SK-N-SH treated with all-trans-retinoic acid at 6 μM for 48 hours (cell line): Measurements from ENCODE around the gene LINGO1.

ENCODE experiments used
- ARNTL ChIP-seq: fragments of 450-650 bp; formaldehyde crosslinking; IDR thresholded peaks from 2 replicates; pipeline ENCODE4 v1.5.0; 2020; ENCODE audit warnings: low read depth, mild to moderate bottlenecking, moderate library complexity, borderline replicate concordance
- BACH2 ChIP-seq: fragments of 250-450 bp; sonication (Bioruptor Pico); IDR thresholded peaks from 2 replicates; pipeline ENCODE4 v1.9.0; 2021; ENCODE audit warnings: mild to moderate bottlenecking, borderline replicate concordance
- GLIS3 ChIP-seq: fragments of 250-450 bp; sonication (Bioruptor Pico); IDR thresholded peaks from 2 replicates; pipeline ENCODE4 v1.5.0; 2020; ENCODE audit warnings: mild to moderate bottlenecking, moderate library complexity
- PATZ1 ChIP-seq: fragments of 250-450 bp; sonication (Bioruptor Pico); IDR thresholded peaks from 2 replicates; pipeline ENCODE4 v1.8.0; 2020; ENCODE audit warnings: mild to moderate bottlenecking, moderate library complexity, borderline replicate concordance
- PPARA ChIP-seq: fragments of 250-450 bp; sonication (Bioruptor Pico); IDR thresholded peaks from 2 replicates; pipeline ENCODE4 v1.5.0; 2020; ENCODE audit warnings: mild to moderate bottlenecking, borderline replicate concordance
- TSHZ2 ChIP-seq: fragments of 250-450 bp; sonication (Bioruptor Pico); IDR thresholded peaks from 2 replicates; pipeline ENCODE4 v1.5.0; 2020; ENCODE audit warnings: mild to moderate bottlenecking, moderate library complexity

GRCh38 chr15:77627067-77627466 is 5.6 kb downstream of the LINGO1 start:
- TF ChIP-seq PATZ1: no peak
- TF ChIP-seq TSHZ2: no peak
- TF ChIP-seq PPARA (CRISPR knock-in tag): no peak
- no peak for TF ChIP-seq ARNTL
- no peak for TF ChIP-seq GLIS3 (CRISPR knock-in tag)
- no peak for TF ChIP-seq BACH2 (CRISPR knock-in tag)
